ENCODE results near the gene MYADM. TPM values are rescaled to one million over a fixed set of nuclear protein-coding genes. Genes with fewer than 3 reads are reported as not detected.

Gene MYADM
- total and polyA plus RNA-seq, 2 of the 13 experiments (the other 11 are each of a cell fraction or from before 2014, with no cell fraction given): 19.9 to 38.1 TPM

- peak; percentile 25; the same call in 1 of the 2 replicates for TF ChIP-seq ZNF605 (CRISPR knock-in tag; IDR thresholded peaks at IDR 0.05)
- no peak for TF ChIP-seq ZNF354B (CRISPR knock-in tag; IDR thresholded peaks at IDR 0.05)
- TF ChIP-seq FOXP1 (IDR thresholded peaks at IDR 0.05): no peak
- TF ChIP-seq FOXP1 (CRISPR knock-in tag; IDR thresholded peaks at IDR 0.05): no peak
- no peak for TF ChIP-seq ZNF260 (CRISPR knock-in tag; IDR thresholded peaks at IDR 0.05; ENCODE audit: borderline replicate concordance, low read depth)
- peak in 1 of 2 experiments; percentile 84; a peak in 2 of 4 replicates for TF ChIP-seq POLR2A (IDR thresholded peaks at IDR 0.05; ENCODE audit: insufficient read depth in 1 of 2, low read depth in 2 of 2, low read length in 2 of 2)
- TF ChIP-seq SRSF1 (optimal IDR thresholded peaks at IDR 0.05; ENCODE audit: low read depth, low read length): no peak
- TF ChIP-seq UBTF (CRISPR knock-in tag; IDR thresholded peaks at IDR 0.05): 0 out of 2 replicates have a peak, but pooled peaks have one; percentile 13
Measured at GRCh38 chr19:53868091-53868891, 608 bp downstream of the MYADM start (continued).

- peak overlapping the region; percentile 98 for H3K27ac ChIP-seq (ENCODE audit: extremely low read length, insufficient read depth, low read length)
- peaks cover 21% of the 10 kb centered on the region; the same call in 1 of the 2 replicates for H4K20me1 ChIP-seq (ENCODE audit: insufficient read depth, low read length)
- H3K9ac ChIP-seq (ENCODE audit: insufficient read depth, low read depth, low read length): peak overlapping the region; percentile 100
- H3K4me3 ChIP-seq (replicated peaks in 1 of 3; ENCODE audit: insufficient read depth in 1 of 3, low read depth in 2 of 3, low read length in 3 of 3): peak overlapping the region; percentile 76 to 99 (median 99)
- H3K4me2 ChIP-seq (ENCODE audit: low read depth, low read length): peak overlapping the region; percentile 93
- H3K9me3 ChIP-seq (ENCODE audit: low read length): no peaks in the 10 kb centered on the region
- in situ Hi-C loops (cut with HindIII; ENCODE audit: extremely low pct_ligation_motif_present, low pct_unique_long_range_greater_than_20kb) (no loop called here), intact Hi-C loops (cut with micrococcal nuclease; ENCODE audit: unreplicated experiment) (loop anchor here (1.0 kb wide), 2 partner anchors 10 to 16 kb away; no protein-coding TSS in a partner anchor)
- ChIA-PET POLR2A (interaction anchor here (1.4 to 5.6 kb wide), 4 partner anchors 9 to 320 kb away, joined by 4 to 102 read pairs (median 4); partner anchors contain the start of gene MBOAT7), CTCF (ENCODE audit: low intra/inter-chr PET ratio, low total read pairs) (no interaction called here)
- DNase-seq (ENCODE audit: low spot score) (peak; percentile 82), FAIRE-seq (no peak), ATAC-seq (peak; percentile 60)
- no CpG with 5 or more reads among the region's 75 CpGs for WGBS (ENCODE audit: low lambda C conversion rate)
- peaks cover 33% of the 10 kb centered on the region for H3K79me2 ChIP-seq (ENCODE audit: insufficient read depth, low read length)
- H3K27me3 ChIP-seq (ENCODE audit: control insufficient read depth in 1 of 2, insufficient read depth in 2 of 2, low read length in 2 of 2): no peaks in the 10 kb centered on the region; a peak in 1 of 5 replicates
- H3K36me3 ChIP-seq (replicated peaks in 1 of 2; ENCODE audit: control insufficient read depth in 1 of 2, insufficient read depth in 2 of 2, low read length in 2 of 2): peaks cover 8 to 31% of the 10 kb centered on the region in 2 experiments; a peak in 3 of 5 replicates
- BruUV-seq (replicated peaks): no TSS peak
- H2AFZ ChIP-seq (ENCODE audit: low read length): no peak overlapping the region
- peaks cover 15% of the 10 kb centered on the region for H3K4me1 ChIP-seq (ENCODE audit: insufficient read depth, low read length)
- TF ChIP-seq NFRKB (IDR thresholded peaks at IDR 0.05) (no peak), NFE2 (CRISPR knock-in tag; IDR thresholded peaks at IDR 0.05) (no peak), ZKSCAN8 (CRISPR knock-in tag; IDR thresholded peaks at IDR 0.05; ENCODE audit: borderline replicate concordance) (no peak), SMYD3 (CRISPR knock-in tag; IDR thresholded peaks at IDR 0.05) (0 out of 2 replicates have a peak, but pooled peaks have one; percentile 55), ZUFSP (CRISPR knock-in tag; IDR thresholded peaks at IDR 0.05; ENCODE audit: borderline replicate concordance) (no peak), RBFOX2 (IDR thresholded peaks at IDR 0.05; ENCODE audit: low read depth, low read length) (peak; percentile 92), MTERF4 (CRISPR knock-in tag; IDR thresholded peaks at IDR 0.05) (peak; percentile 54; the same call in 1 of the 2 replicates), ZNF468 (CRISPR knock-in tag; IDR thresholded peaks at IDR 0.05) (no peak)
Measured at GRCh38 chr19:53868892-53869804, 1.5 kb downstream of the MYADM start.

Data from HepG2 (cell line).